Measurements from ENCODE around the gene TMEM150A.
A peak's percentile ranks its signal among the peaks of the same experiment; 100 is the strongest.

Gene TMEM150A

GRCh38 chr2:85613717-85614515 is 11.4 kb upstream of the TMEM150A start:
- no peak overlapping the region for H3K4me3 ChIP-seq (ENCODE audit: low read length)
- H3K79me2 ChIP-seq (ENCODE audit: control insufficient read depth, low read length): peaks cover 60% of the 10 kb centered on the region
- no peak overlapping the region for H3K27ac ChIP-seq (ENCODE audit: low read depth, low read length)
- H4K20me1 ChIP-seq (ENCODE audit: control insufficient read depth, insufficient read depth, low read depth, low read length): peaks cover 12% of the 10 kb centered on the region
- no peaks in the 10 kb centered on the region for H3K9me2 ChIP-seq (replicated peaks; ENCODE audit: control insufficient read depth, low read length)
- H3F3A ChIP-seq (ENCODE audit: control insufficient read depth, insufficient read depth): peaks cover 12% of the 10 kb centered on the region
- no peak overlapping the region for H3K4me2 ChIP-seq (ENCODE audit: low read length)
- H3K4me1 ChIP-seq (ENCODE audit: control insufficient read depth, low read length): peaks cover 38% of the 10 kb centered on the region
- no peaks in the 10 kb centered on the region for H3K27me3 ChIP-seq (ENCODE audit: control insufficient read depth, low read length)
- peaks cover 34% of the 10 kb centered on the region for H3K36me3 ChIP-seq (ENCODE audit: control insufficient read depth, low read length)
- no peaks in the 10 kb centered on the region for H3K9me3 ChIP-seq (ENCODE audit: control insufficient read depth, insufficient read depth, low read length)
- TF ChIP-seq EZH2phosphoT487 (IDR thresholded peaks at IDR 0.05; ENCODE audit: borderline replicate concordance, low read length): no peak
- TF ChIP-seq CTCF (IDR thresholded peaks at IDR 0.05; ENCODE audit: low read depth, low read length, poor library complexity, severe bottlenecking): no peak

GRCh38 chr2:85611705-85612587 is 9.4 kb upstream of the TMEM150A start, which contains the start of gene C2orf68:
TSS of gene C2orf68 (minus strand) at chr2:85612066. CDS start at chr2:85611984, 82 bp downstream.
- no peaks in the 10 kb centered on the region for H3K27me3 ChIP-seq (ENCODE audit: control insufficient read depth, low read length)
- peaks cover under 1% of the 10 kb centered on the region; the same call in 1 of the 2 replicates for H4K20me1 ChIP-seq (ENCODE audit: control insufficient read depth, insufficient read depth, low read depth, low read length)
- H3K79me2 ChIP-seq (ENCODE audit: control insufficient read depth, low read length): peaks cover 40% of the 10 kb centered on the region
- H3K4me3 ChIP-seq (ENCODE audit: low read length): peak within 1 kb of the TSS; percentile 93
- H3K4me2 ChIP-seq (ENCODE audit: low read length): peak within 1 kb of the TSS; percentile 98
- peak within 1 kb of the TSS; percentile 38 for H3K27ac ChIP-seq (ENCODE audit: low read depth, low read length)
- peaks cover 12% of the 10 kb centered on the region; the same call in 1 of the 2 replicates for H3F3A ChIP-seq (ENCODE audit: control insufficient read depth, insufficient read depth)
- peaks cover 27% of the 10 kb centered on the region for H3K4me1 ChIP-seq (ENCODE audit: control insufficient read depth, low read length)
- TF ChIP-seq EZH2phosphoT487 (IDR thresholded peaks at IDR 0.05; ENCODE audit: borderline replicate concordance, low read length) (no peak), CTCF (IDR thresholded peaks at IDR 0.05; ENCODE audit: low read depth, low read length, poor library complexity, severe bottlenecking) (no peak)
- no peaks in the 10 kb centered on the region for H3K9me3 ChIP-seq (ENCODE audit: control insufficient read depth, insufficient read depth, low read length)
- no peaks in the 10 kb centered on the region for H3K9me2 ChIP-seq (replicated peaks; ENCODE audit: control insufficient read depth, low read length)
- H3K36me3 ChIP-seq (ENCODE audit: control insufficient read depth, low read length): peaks cover 34% of the 10 kb centered on the region

GRCh38 chr2:85611217-85611704 is 8.8 kb upstream of the TMEM150A start:
- Histone ChIP-seq H3K9me3 (ENCODE audit: control insufficient read depth, insufficient read depth, low read length) (no peaks in the 10 kb centered on the region), H3F3A (ENCODE audit: control insufficient read depth, insufficient read depth) (peaks cover 12% of the 10 kb centered on the region; the same call in 1 of the 2 replicates), H4K20me1 (ENCODE audit: control insufficient read depth, insufficient read depth, low read depth, low read length) (no peaks in the 10 kb centered on the region), H3K79me2 (ENCODE audit: control insufficient read depth, low read length) (peaks cover 34% of the 10 kb centered on the region), H3K27me3 (ENCODE audit: control insufficient read depth, low read length) (no peaks in the 10 kb centered on the region), H3K36me3 (ENCODE audit: control insufficient read depth, low read length) (peaks cover 33% of the 10 kb centered on the region), H3K4me1 (ENCODE audit: control insufficient read depth, low read length) (peaks cover 26% of the 10 kb centered on the region), H3K4me2 (ENCODE audit: low read length) (peak overlapping the region; percentile 98), H3K9me2 (replicated peaks; ENCODE audit: control insufficient read depth, low read length) (no peaks in the 10 kb centered on the region), H3K27ac (ENCODE audit: low read depth, low read length) (peak overlapping the region; percentile 38), H3K4me3 (ENCODE audit: low read length) (peak overlapping the region; percentile 93)
- no peak for TF ChIP-seq EZH2phosphoT487 (IDR thresholded peaks at IDR 0.05; ENCODE audit: borderline replicate concordance, low read length)
- no peak for TF ChIP-seq CTCF (IDR thresholded peaks at IDR 0.05; ENCODE audit: low read depth, low read length, poor library complexity, severe bottlenecking)

All from DOHH2 (cell line).